Tibial nerve (tissue), 4 donors: Measurements from ENCODE around the gene DEFB123. TPM values are rescaled to one million over a fixed set of nuclear protein-coding genes. Genes with fewer than 3 reads are reported as not detected.
"Not testable (repeated sequence)": the region's sequence is repeated elsewhere in the genome, so short reads cannot be mapped to it uniquely, and the experiment has no call there.

ENCODE experiments used
- DNase-seq, 2 donors: peaks; one replicate each; pipeline ENCODE4 v3.0.0-alpha.2; 2019; ENCODE audit warnings: low spot score in 2 of 2
- H3K27ac ChIP-seq, 4 donors: fragments of 200-600 bp; sonication (generic) in 3 of 4; one replicate each; pipeline ENCODE4 v1.5.1; 2017 to 2019; ENCODE audit warnings: mild to moderate bottlenecking in 1 of 4
- H3K27me3 ChIP-seq, 2 donors: fragments of 200-600 bp; sonication (generic) in 1 of 2; one replicate each; pipeline versions ENCODE4 v1.5.1 to v1.6.0; 2017 to 2019
- H3K36me3 ChIP-seq, 3 donors: fragments of 200-600 bp; sonication (generic); one replicate each; pipeline ENCODE4 v1.5.1; 2018 to 2019
- H3K4me1 ChIP-seq, 4 donors: fragments of 200-600 bp; sonication (generic) in 3 of 4; one replicate each; pipeline ENCODE4 v1.5.1; 2017 to 2019
- H3K4me3 ChIP-seq, 4 donors: fragments of 200-600 bp; sonication (generic) in 3 of 4; one replicate each; pipeline ENCODE4 v1.5.1; 2017 to 2019; ENCODE audit warnings: mild to moderate bottlenecking in 1 of 4, moderate library complexity in 1 of 4
- H3K9me3 ChIP-seq, 4 donors: fragments of 200-600 bp; sonication (generic) in 3 of 4; one replicate each; pipeline ENCODE4 v1.5.1; 2017 to 2019
- CTCF ChIP-seq, 5 experiments: fragments of 200-600 bp in 3 of 5; fragments of 450-650 bp in 2 of 5; sonication (generic) in 3 of 5; IDR thresholded peaks; one replicate each; pipeline ENCODE4 v1.5.1; 2016 to 2019; ENCODE audit warnings: antibody characterized with exemption in 5 of 5, mild to moderate bottlenecking in 3 of 5, moderate library complexity in 2 of 5
- EP300 ChIP-seq, 2 donors: sonication (generic); formaldehyde crosslinking; IDR thresholded peaks; one replicate each; pipeline ENCODE4 v1.6.1; 2017; ENCODE audit warnings: antibody characterized with exemption in 2 of 2, mild to moderate bottlenecking in 1 of 2
- POLR2A ChIP-seq, 2 donors: fragments of 450-650 bp; IDR thresholded peaks; one replicate each; pipeline ENCODE4 v1.6.1; 2017; ENCODE audit warnings: antibody characterized with exemption in 2 of 2, mild to moderate bottlenecking in 2 of 2, moderate library complexity in 2 of 2
- WGBS, 2 donors: methylation state at CpG; one replicate each; pipeline ENCODE4 v1.1.5; 2018; 5-methylcytosine and 5-hydroxymethylcytosine counted together
- total RNA-seq, 4 donors: library from RNA; depleted of rRNA; stranded (reverse); fragments of >200 nt; gene quantifications; one replicate each; pipeline ENCODE4 v1.1.0, GENCODE V29; 2016

DEFB123 gene
- total RNA-seq, 4 donors from 2014 or later = not detected

DNA sequence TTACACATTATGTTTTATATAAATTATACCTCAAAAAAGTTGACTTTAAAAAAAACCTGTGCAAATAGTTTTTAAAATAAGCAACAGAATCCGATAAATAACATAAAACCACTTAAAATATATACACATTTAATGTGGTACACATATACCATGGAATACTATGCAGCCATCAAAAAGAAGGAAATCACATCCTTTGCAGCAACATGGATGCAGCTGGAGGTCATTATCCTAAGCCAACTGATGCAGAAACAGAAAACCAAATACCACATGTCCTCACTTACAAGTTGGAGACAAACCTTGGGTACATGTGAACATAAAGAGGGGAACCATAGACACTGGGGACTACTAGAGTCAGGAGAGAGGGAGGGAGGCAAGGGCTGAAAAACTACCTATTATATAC lies 30.4 kb upstream of the DEFB123 start:
- WGBS, 2 donors = 37 to 40% methylated on average over 1 of the region's 1 CpG
- Histone ChIP-seq H3K27me3 (no peaks in the 10 kb centered on the region), H3K4me1 (no peaks in the 10 kb centered on the region), H3K4me3 (no peak overlapping the region), H3K9me3 (peaks cover 0 to 3% (median 0%) of the 10 kb centered on the region in 4 donors), H3K36me3 (no peaks in the 10 kb centered on the region), H3K27ac (no peak overlapping the region)
- no peak for DNase-seq
- TF ChIP-seq CTCF (IDR thresholded peaks at IDR 0.05) (no peak), EP300 (IDR thresholded peaks at IDR 0.05) (no peak), POLR2A (IDR thresholded peaks at IDR 0.05) (no peak)

GRCh38 chr20:31414381-31414780 lies 26.1 kb upstream of the DEFB123 start:
- TF ChIP-seq POLR2A (IDR thresholded peaks at IDR 0.05) (no peak), EP300 (IDR thresholded peaks at IDR 0.05) (no peak)
- Histone ChIP-seq H3K36me3 (no peaks in the 10 kb centered on the region), H3K4me3 (no peak overlapping the region), H3K9me3 (no peaks in the 10 kb centered on the region), H3K4me1 (no peaks in the 10 kb centered on the region), H3K27me3 (no peaks in the 10 kb centered on the region), H3K27ac (no peak overlapping the region)
- 73 to 75% methylated on average over 6 of the region's 6 CpGs for WGBS, 2 donors
- DNase-seq = no peak

- Histone ChIP-seq H3K36me3 (no peaks in the 10 kb centered on the region), H3K4me1 (no peaks in the 10 kb centered on the region), H3K9me3 (peaks cover 0 to 4% (median 0%) of the 10 kb centered on the region in 4 donors), H3K27me3 (no peaks in the 10 kb centered on the region), H3K27ac (no peak overlapping the region), H3K4me3 (no peak overlapping the region)
- no peak for TF ChIP-seq CTCF (IDR thresholded peaks at IDR 0.05)
- no peak for TF ChIP-seq POLR2A (IDR thresholded peaks at IDR 0.05)
- TF ChIP-seq EP300 (IDR thresholded peaks at IDR 0.05) = no peak
- 84 to 91% methylated on average over 2 of the region's 2 CpGs for WGBS, 2 donors
- no peak for DNase-seq
Observed at GRCh38 chr20:31415653-31416052, 24.8 kb upstream of the DEFB123 start.

DNA sequence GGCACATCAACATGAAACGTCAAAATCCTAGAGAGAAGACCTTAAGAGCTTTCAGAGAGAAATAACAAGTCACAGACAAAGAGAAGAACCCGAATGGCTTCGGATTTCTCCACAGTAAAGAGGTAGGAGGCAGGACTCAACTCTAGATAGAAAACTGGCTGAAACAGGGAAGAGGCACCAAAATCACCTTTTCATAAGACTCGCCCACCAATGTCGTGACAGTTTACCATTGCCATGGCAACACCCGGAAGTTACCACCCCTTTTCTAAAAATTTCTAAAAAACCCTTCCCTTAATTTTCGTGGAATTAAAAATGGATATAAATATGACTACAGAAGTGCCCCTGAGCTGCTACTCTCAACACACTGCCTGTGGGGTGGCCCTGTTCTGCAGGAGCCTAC lies 22.1 kb upstream of the DEFB123 start:
- no peaks in the 10 kb centered on the region for H3K4me1 ChIP-seq
- H3K4me3 ChIP-seq = no peak overlapping the region
- peaks cover 0 to 4% (median 0%) of the 10 kb centered on the region in 4 donors for H3K9me3 ChIP-seq
- no peak for DNase-seq
- WGBS, 2 donors = 76 to 84% methylated on average over 7 of the region's 7 CpGs
- TF ChIP-seq EP300 (IDR thresholded peaks at IDR 0.05) = no peak
- no peak for TF ChIP-seq POLR2A (IDR thresholded peaks at IDR 0.05)
- TF ChIP-seq CTCF (IDR thresholded peaks at IDR 0.05) = no peak
- no peaks in the 10 kb centered on the region for H3K36me3 ChIP-seq
- H3K27ac ChIP-seq = no peak overlapping the region
- H3K27me3 ChIP-seq = no peaks in the 10 kb centered on the region

DNA sequence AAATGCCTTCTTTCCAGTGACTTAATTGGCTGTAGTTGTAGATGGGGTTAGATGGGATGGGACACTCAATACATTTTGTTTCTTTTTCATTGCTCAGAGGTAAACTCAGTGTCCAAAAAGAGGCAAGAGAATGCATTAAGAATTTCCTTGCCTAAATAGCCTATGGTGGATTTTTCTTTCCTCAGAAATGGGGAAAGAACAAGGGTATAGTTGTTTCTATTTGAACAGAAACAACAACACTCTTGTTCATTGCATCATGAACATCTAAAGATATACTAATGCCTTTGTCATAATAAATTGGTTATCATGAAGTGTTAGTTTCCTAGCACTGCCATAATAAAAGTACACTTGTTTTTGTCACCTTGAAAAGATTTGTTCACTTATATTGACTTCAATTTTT lies 14.6 kb upstream of the DEFB123 start:
- no peak for DNase-seq
- H3K36me3 ChIP-seq = no peaks in the 10 kb centered on the region
- H3K4me1 ChIP-seq = no peaks in the 10 kb centered on the region
- H3K4me3 ChIP-seq = no peak overlapping the region
- no peak overlapping the region for H3K27ac ChIP-seq
- TF ChIP-seq POLR2A (IDR thresholded peaks at IDR 0.05) = no peak
- TF ChIP-seq CTCF (IDR thresholded peaks at IDR 0.05) = no peak
- no peak for TF ChIP-seq EP300 (IDR thresholded peaks at IDR 0.05)
- peaks cover 0 to 16% (median 0%) of the 10 kb centered on the region in 4 donors for H3K9me3 ChIP-seq
- H3K27me3 ChIP-seq = no peaks in the 10 kb centered on the region

GRCh38 chr20:31426891-31427551 lies 13.4 kb upstream of the DEFB123 start:
- 100% methylated on average over 1 of the region's 48 CpGs; no CpG with 5 or more reads in 1 of the 2 donors for WGBS, 2 donors
- not testable (repeated sequence) for DNase-seq, H3K27ac ChIP-seq, H3K36me3 ChIP-seq, H3K4me1 ChIP-seq, H3K27me3 ChIP-seq, H3K4me3 ChIP-seq
- peaks cover 0 to 16% (median 0%) of the 10 kb centered on the region in 4 donors for H3K9me3 ChIP-seq

GRCh38 chr20:31427576-31427975 lies 12.9 kb upstream of the DEFB123 start:
- not testable (repeated sequence) for H3K4me1 ChIP-seq, H3K27me3 ChIP-seq, H3K36me3 ChIP-seq, H3K4me3 ChIP-seq, DNase-seq, H3K27ac ChIP-seq
- 90 to 95% methylated on average over 18 of the region's 31 CpGs for WGBS, 2 donors
- H3K9me3 ChIP-seq = peaks cover 0 to 16% (median 0%) of the 10 kb centered on the region in 4 donors
